Neutrophil (primary cell): Measurements from ENCODE around the gene CEMIP2.

Experiments used
- H3K27ac ChIP-seq: fragments of 200-600 bp; sonication (generic); 2 replicates; pipeline ENCODE4 v1.5.1; 2016; ENCODE audit warnings: mild to moderate bottlenecking, moderate library complexity
- H3K27me3 ChIP-seq: fragments of 200-600 bp; sonication (generic); 2 replicates; pipeline ENCODE4 v1.6.0; 2016; ENCODE audit warnings: mild to moderate bottlenecking
- H3K36me3 ChIP-seq: fragments of 200-600 bp; sonication (generic); 2 replicates; pipeline ENCODE4 v1.5.1; 2017
- H3K4me1 ChIP-seq, 2 experiments: fragments of 200-600 bp in 1 of 2; sonication (generic) in 1 of 2; 1 replicate in 1 of 2; 2 replicates in 1 of 2; pipeline versions ENCODE4 v1.5.1 to v1.6.1; 2013 to 2016; ENCODE audit warnings: low read depth in 1 of 2, low read length in 1 of 2, mild to moderate bottlenecking in 1 of 2, moderate library complexity in 1 of 2; ENCODE audit not compliant: control insufficient read depth in 1 of 2, insufficient read depth in 1 of 2
- H3K4me3 ChIP-seq, 2 experiments: fragments of 200-600 bp in 1 of 2; sonication (generic) in 1 of 2; 1 replicate in 1 of 2; 2 replicates in 1 of 2; pipeline ENCODE4 v1.5.1; 2013 to 2016; ENCODE audit warnings: low read depth in 1 of 2, low read length in 1 of 2, mild to moderate bottlenecking in 1 of 2, moderate library complexity in 1 of 2
- H3K9me3 ChIP-seq: fragments of 200-600 bp; sonication (generic); 2 replicates; pipeline ENCODE4 v1.5.1; 2016
- TF ChIP-seq, protein P1 (sequence below): fragments of 200-600 bp; sonication (generic); IDR thresholded peaks from 2 replicates; pipeline ENCODE4 v1.5.1; 2016; ENCODE audit warnings: antibody characterized with exemption

The CEMIP2 gene

DNA sequence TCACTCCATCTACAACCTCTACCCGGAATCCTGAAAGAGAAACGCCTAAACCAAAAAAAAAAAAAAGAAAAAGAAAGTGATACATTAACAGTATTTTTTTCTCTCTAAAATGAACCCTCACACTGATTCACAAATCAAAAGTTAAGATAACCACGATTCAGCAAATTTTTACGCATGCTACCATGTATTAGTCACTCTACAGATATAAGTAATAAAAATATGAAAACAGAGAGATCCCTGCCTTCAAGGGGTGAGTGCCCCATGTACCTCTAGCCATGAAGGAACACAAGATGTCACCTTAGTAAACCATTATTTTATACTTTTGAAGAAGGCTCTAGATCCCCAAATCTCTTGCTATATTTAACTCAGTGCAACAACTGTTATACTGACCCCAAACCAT lies 33.4 kb downstream of the CEMIP2 start:
- no peak overlapping the region for H3K4me3 ChIP-seq
- H3K27ac ChIP-seq, result no peak overlapping the region
- no peaks in the 10 kb centered on the region for H3K9me3 ChIP-seq
- no peaks in the 10 kb centered on the region for H3K4me1 ChIP-seq
- TF ChIP-seq, protein P1, sequence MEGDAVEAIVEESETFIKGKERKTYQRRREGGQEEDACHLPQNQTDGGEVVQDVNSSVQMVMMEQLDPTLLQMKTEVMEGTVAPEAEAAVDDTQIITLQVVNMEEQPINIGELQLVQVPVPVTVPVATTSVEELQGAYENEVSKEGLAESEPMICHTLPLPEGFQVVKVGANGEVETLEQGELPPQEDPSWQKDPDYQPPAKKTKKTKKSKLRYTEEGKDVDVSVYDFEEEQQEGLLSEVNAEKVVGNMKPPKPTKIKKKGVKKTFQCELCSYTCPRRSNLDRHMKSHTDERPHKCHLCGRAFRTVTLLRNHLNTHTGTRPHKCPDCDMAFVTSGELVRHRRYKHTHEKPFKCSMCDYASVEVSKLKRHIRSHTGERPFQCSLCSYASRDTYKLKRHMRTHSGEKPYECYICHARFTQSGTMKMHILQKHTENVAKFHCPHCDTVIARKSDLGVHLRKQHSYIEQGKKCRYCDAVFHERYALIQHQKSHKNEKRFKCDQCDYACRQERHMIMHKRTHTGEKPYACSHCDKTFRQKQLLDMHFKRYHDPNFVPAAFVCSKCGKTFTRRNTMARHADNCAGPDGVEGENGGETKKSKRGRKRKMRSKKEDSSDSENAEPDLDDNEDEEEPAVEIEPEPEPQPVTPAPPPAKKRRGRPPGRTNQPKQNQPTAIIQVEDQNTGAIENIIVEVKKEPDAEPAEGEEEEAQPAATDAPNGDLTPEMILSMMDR, result no peak
- H3K27me3 ChIP-seq, result no peaks in the 10 kb centered on the region
- peaks cover 77% of the 10 kb centered on the region for H3K36me3 ChIP-seq

DNA sequence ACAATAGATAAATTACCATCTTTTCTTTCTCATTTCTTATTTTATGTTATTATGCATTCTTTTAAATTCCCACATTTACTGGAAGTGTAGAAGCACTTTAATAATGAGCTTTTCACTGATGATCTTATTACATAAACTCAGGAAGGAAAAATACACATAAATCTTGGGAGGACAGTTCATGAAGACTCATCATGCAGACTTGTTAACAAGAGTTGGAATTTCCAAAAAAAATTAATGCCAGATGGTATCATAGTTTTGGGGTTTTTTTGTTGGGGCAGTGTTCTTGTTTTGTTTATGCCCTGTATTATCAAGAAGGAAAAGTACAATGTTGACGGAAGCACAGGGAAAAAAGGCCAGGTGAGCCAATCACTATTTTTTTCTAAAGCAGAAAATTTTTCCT lies 35.1 kb downstream of the CEMIP2 start:
- no peak overlapping the region for H3K27ac ChIP-seq
- TF ChIP-seq, protein P1, result no peak
- H3K36me3 ChIP-seq, result peaks cover 83% of the 10 kb centered on the region
- H3K9me3 ChIP-seq, result no peaks in the 10 kb centered on the region
- no peak overlapping the region for H3K4me3 ChIP-seq
- H3K27me3 ChIP-seq, result no peaks in the 10 kb centered on the region
- H3K4me1 ChIP-seq, result no peaks in the 10 kb centered on the region

DNA sequence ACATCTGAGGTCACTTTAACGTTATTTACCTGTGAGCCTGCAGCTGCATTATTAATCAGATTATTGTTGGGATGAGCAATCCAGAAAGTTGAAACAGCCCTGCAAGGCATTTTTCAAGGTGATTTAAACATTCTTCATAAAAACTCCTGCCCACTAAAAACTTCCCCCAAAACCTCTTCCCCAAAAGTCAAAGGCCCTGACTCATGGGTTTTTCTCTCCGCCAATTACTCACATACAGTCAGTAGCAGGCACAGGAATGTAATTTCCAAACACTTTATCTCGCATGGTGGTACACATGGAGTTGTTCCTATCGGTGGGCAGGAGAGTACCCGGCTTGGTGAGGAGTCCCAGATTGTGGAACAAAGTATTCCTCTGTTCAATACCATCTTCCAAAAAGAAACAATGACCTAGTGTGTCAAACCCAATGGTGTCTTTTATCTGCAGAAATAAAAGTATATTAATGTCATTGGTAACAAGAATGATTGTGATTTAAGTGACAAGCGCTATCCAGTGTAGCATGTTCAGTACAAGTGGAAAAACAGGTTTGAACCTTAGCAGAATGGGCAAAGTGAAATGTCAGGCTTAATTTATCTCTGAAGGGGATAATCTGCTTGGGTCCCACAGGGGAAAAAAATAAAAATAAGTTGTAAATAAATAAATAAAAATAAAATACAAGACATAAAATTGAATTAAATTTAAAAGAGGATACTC lies 38.3 kb downstream of the CEMIP2 start:
- Histone ChIP-seq H3K27ac (no peak overlapping the region), H3K27me3 (no peaks in the 10 kb centered on the region), H3K36me3 (peaks cover 93% of the 10 kb centered on the region), H3K4me3 (no peak overlapping the region), H3K4me1 (no peaks in the 10 kb centered on the region), H3K9me3 (no peaks in the 10 kb centered on the region)
- TF ChIP-seq, protein P1, result no peak

DNA sequence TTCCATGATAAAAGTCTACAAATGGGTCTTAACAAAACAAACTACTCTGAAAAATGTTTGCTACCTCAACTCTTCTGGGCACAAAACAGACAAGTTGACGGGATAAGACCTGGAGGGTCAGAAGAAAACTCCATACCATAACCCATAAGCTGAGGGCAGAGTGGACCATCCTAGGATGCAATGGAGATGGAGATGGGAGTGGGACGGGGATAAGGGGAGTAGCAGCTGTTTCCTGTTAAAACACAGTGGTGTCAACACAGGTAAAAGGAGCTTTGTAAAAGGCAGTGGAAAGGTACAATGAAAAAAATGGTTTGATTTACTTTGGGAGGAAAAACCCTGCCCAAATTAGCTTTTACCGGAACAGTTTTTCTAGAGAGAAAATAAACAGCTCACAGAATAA lies 41.6 kb downstream of the CEMIP2 start:
- TF ChIP-seq, protein P1, result no peak
- Histone ChIP-seq H3K36me3 (peaks cover 95% of the 10 kb centered on the region), H3K27ac (no peak overlapping the region), H3K4me1 (no peaks in the 10 kb centered on the region), H3K4me3 (no peak overlapping the region), H3K27me3 (no peaks in the 10 kb centered on the region), H3K9me3 (no peaks in the 10 kb centered on the region)

DNA sequence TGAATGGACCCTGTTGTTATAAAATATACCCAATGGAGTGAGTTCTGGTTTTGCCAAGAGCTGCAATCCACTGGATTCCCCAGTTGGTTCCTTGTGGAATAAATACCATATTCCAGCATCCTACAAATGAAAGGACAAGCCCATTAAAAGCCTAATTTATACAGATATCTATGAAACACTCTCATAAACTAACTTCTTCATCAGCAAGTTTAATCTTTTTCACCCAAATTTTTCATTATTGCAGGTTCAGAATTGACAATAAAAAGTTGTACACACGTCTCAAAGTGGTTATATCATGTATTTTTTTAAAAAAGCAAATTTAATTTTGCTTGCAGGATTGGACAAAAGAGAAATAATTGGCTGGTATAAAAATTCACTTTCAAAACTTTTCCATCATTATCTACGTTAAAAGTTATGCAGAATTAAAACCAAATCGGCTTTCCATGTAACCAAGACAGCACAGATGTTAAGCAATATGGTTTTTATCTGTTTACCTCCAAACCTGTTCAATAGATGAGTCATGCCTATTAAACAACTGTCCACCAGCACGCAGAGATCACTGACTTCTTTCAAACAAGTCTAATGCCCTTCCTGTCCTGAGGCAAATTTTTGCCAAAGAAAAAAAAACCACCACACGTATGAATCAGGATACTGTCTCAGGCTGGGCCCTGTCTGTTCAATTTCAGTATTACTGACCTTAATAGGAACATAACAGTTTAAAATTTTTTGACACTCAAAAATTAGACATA lies 42.5 kb downstream of the CEMIP2 start:
- H3K27me3 ChIP-seq, result no peaks in the 10 kb centered on the region
- H3K36me3 ChIP-seq, result peaks cover 94% of the 10 kb centered on the region
- H3K27ac ChIP-seq, result no peak overlapping the region
- no peaks in the 10 kb centered on the region for H3K9me3 ChIP-seq
- no peak overlapping the region for H3K4me3 ChIP-seq
- H3K4me1 ChIP-seq, result no peaks in the 10 kb centered on the region
- TF ChIP-seq, protein P1, result no peak
